ENCODE measurements around the gene SLC44A5.
"Not testable (repeated sequence)": the region's sequence is repeated elsewhere in the genome, so short reads cannot be mapped to it uniquely, and the experiment has no call there.

The SLC44A5 gene

GRCh38 chr1:75611014-75611413 lies at the start of gene SLC44A5:
Gene SLC44A5 (minus strand): TSS chr1:75611114. CDS start chr1:75541447, 69,667 bp downstream.
- no peak for DNase-seq (ENCODE audit: low spot score)

- DNase-seq (ENCODE audit: low spot score), result no peak
Measured at GRCh38 chr1:75655931-75656330, 45.0 kb upstream of the SLC44A5 start.

- DNase-seq (ENCODE audit: low spot score), result not testable (repeated sequence)
Measured at GRCh38 chr1:75647183-75647582, 36.3 kb upstream of the SLC44A5 start.

- not testable (repeated sequence) for DNase-seq (ENCODE audit: low spot score)
Measured at GRCh38 chr1:75645153-75645552, 34.2 kb upstream of the SLC44A5 start.

GRCh38 chr1:75643460-75643859 lies 32.5 kb upstream of the SLC44A5 start:
- no peak for DNase-seq (ENCODE audit: low spot score)

- DNase-seq (ENCODE audit: low spot score), result no peak
Measured at GRCh38 chr1:75641325-75641724, 30.4 kb upstream of the SLC44A5 start.

GRCh38 chr1:75640137-75640536 lies 29.2 kb upstream of the SLC44A5 start:
- DNase-seq (ENCODE audit: low spot score), result no peak

GRCh38 chr1:75632350-75632949 lies 21.5 kb upstream of the SLC44A5 start:
- DNase-seq (ENCODE audit: low spot score), result peak; percentile 17

- DNase-seq (ENCODE audit: low spot score), result no peak
Measured at GRCh38 chr1:75630998-75631397, 20.1 kb upstream of the SLC44A5 start.

- no peak for DNase-seq (ENCODE audit: low spot score)
Measured at GRCh38 chr1:75630004-75630594, 19.2 kb upstream of the SLC44A5 start.

- DNase-seq (ENCODE audit: low spot score), result no peak
Measured at GRCh38 chr1:75625795-75626194, 14.9 kb upstream of the SLC44A5 start.

- no peak for DNase-seq (ENCODE audit: low spot score)
Measured at GRCh38 chr1:75618382-75618781, 7.5 kb upstream of the SLC44A5 start.

GRCh38 chr1:75616436-75617433 lies 5.8 kb upstream of the SLC44A5 start:
- DNase-seq (ENCODE audit: low spot score), result no peak

- DNase-seq (ENCODE audit: low spot score), result no peak
Measured at GRCh38 chr1:75615613-75616435, 4.9 kb upstream of the SLC44A5 start.

- DNase-seq (ENCODE audit: low spot score), result no peak
Measured at GRCh38 chr1:75614399-75614756, 3.5 kb upstream of the SLC44A5 start.

- no peak for DNase-seq (ENCODE audit: low spot score)
Measured at GRCh38 chr1:75613916-75614315, 3.0 kb upstream of the SLC44A5 start.

GRCh38 chr1:75612976-75613375 lies 2.1 kb upstream of the SLC44A5 start:
- no peak for DNase-seq (ENCODE audit: low spot score)

GRCh38 chr1:75602486-75602885 lies 8.4 kb downstream of the SLC44A5 start:
- no peak for DNase-seq (ENCODE audit: low spot score)

GRCh38 chr1:75600781-75601180 lies 10.1 kb downstream of the SLC44A5 start:
- DNase-seq (ENCODE audit: low spot score), result no peak

GRCh38 chr1:75594327-75594726 lies 16.6 kb downstream of the SLC44A5 start:
- DNase-seq (ENCODE audit: low spot score), result no peak

- DNase-seq (ENCODE audit: low spot score), result not testable (repeated sequence)
Measured at GRCh38 chr1:75593457-75593856, 17.5 kb downstream of the SLC44A5 start.

GRCh38 chr1:75589637-75590036 lies 21.3 kb downstream of the SLC44A5 start:
- no peak for DNase-seq (ENCODE audit: low spot score)
